GM18861 (cell line): ENCODE data around the gene FASTK.
A peak's percentile ranks its signal among the peaks of the same experiment; 100 is the strongest.
"Not testable (repeated sequence)": the region's sequence is repeated elsewhere in the genome, so short reads cannot be mapped to it uniquely, and the experiment has no call there.

Source experiments
- ATAC-seq: cut with Tn5 transposase; IDR thresholded peaks from one replicate; pipeline ENCODE4 v1.9.1; 2021; ENCODE audit not compliant: unreplicated experiment

FASTK gene

DNA sequence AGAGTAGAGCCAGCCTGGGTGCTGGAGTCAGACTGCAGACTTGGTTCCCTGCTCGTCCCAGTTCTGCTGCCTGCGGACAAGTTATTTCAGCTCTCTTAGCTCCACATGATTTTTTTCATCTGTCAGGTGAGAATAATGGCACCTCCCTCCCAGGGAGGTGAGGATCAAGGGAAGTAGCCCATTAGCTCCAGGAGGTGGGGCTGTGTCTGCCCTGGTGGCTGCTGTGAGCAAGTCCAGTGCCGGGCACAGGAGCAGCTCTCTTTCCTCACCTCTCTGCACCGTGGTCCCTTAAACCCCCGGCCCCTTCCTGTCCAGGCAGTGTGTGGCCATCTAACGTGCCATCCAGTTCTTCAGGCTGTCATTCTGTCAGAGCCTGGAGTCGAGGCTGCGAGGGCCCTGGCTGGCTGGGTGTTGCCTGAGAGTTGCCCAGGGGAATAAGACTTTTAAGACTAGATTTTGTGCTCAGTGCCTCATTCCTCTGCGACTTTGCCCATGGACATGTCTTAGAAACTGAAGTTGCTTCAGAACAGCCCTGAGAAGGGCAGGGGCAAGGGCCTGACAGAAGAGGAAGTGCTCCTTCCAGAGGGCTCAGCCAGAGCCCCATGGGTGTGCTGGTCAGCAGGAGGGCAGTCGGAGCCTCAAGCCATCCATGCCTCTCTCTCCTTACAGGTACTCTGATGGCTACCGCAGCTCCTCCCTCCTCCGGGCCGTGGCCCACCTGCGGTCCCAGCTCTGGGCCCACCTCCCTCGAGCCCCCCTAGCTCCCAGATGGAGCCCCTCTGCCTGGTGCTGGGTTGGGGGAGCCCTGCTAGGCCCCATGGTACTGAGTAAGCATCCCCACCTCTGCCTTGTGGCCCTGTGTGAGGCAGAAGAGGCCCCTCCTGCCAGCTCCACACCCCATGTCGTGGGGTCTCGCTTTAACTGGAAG lies 47.4 kb downstream of the FASTK start:
- ATAC-seq = no peak

GRCh38 chr7:151031011-151031410 lies 49.6 kb downstream of the FASTK start:
- no peak for ATAC-seq

DNA sequence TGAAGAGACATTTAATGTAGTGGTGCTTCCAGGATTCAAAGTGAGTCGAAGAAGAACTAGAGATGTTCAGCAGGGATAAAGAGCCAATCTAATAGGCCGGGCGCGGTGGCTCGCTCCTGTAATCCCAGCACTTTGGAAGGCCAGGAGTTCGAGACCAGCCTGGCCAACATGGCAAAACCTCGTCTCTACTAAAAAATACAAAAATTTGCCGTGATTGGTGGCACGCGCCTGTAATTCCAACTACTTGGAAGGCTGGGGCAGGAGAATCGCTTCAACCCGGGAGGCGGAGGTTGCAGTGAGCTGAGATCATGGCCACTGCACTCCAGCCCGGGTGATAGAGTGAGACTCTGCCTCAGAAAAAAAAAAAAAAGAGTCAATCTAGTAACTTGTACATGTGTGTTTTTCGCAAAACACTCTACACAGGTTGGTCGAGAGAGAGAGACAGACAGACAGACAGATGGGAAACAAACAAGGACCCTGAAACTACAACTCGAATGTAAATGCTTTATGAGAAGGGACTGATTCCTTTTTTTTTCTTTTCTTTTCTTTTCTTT lies 51.6 kb downstream of the FASTK start:
- no peak for ATAC-seq

- peak; percentile 96 for ATAC-seq
Measured at GRCh38 chr7:151028131-151028947, 52.3 kb downstream of the FASTK start, which contains the start of gene ABCB8. Gene ABCB8 (plus strand): TSS chr7:151028450. CDS start chr7:151028516, 66 bp downstream.

GRCh38 chr7:151027728-151028130 lies 52.9 kb downstream of the FASTK start:
- ATAC-seq = not testable (repeated sequence)

- ATAC-seq = not testable (repeated sequence)
Measured at GRCh38 chr7:151026771-151027727, 53.6 kb downstream of the FASTK start.
